Activated T-cell treated with anti-CD3 and anti-CD28 coated beads for 24 hours (primary cell): Measurements from ENCODE around the gene HLA-DOA.

ENCODE experiments used
- DNase-seq: peaks from one replicate; pipeline ENCODE4 v3.0.0-alpha.2; 2020; ENCODE audit warnings: low read depth

Gene HLA-DOA

GRCh38 chr6:32977953-32978324, 31.5 kb downstream of the HLA-DOA start:
- DNase-seq, result no peak

- no peak for DNase-seq
Observed at GRCh38 chr6:32977272-32977952, 32.0 kb downstream of the HLA-DOA start.

- DNase-seq, result no peak
Observed at GRCh38 chr6:32976334-32977069, 32.9 kb downstream of the HLA-DOA start.

GRCh38 chr6:32975886-32976285, 33.5 kb downstream of the HLA-DOA start:
- no peak for DNase-seq

GRCh38 chr6:32974541-32975308, 34.7 kb downstream of the HLA-DOA start:
- no peak for DNase-seq

- DNase-seq, result no peak
Observed at GRCh38 chr6:32974016-32974333, 35.4 kb downstream of the HLA-DOA start.

GRCh38 chr6:32973144-32974015, 36.0 kb downstream of the HLA-DOA start:
- no peak for DNase-seq

GRCh38 chr6:32972353-32973143, 36.8 kb downstream of the HLA-DOA start:
- no peak for DNase-seq

- DNase-seq, result peak; percentile 99
Observed at GRCh38 chr6:32971581-32972352, 37.6 kb downstream of the HLA-DOA start.

- no peak for DNase-seq
Observed at GRCh38 chr6:32971242-32971580, 38.2 kb downstream of the HLA-DOA start.

GRCh38 chr6:32970413-32971241, 38.8 kb downstream of the HLA-DOA start:
- DNase-seq, result peak; percentile 82

- DNase-seq, result peak; percentile 73
Observed at GRCh38 chr6:32969685-32970412, 39.5 kb downstream of the HLA-DOA start.

GRCh38 chr6:32968867-32969684, 40.3 kb downstream of the HLA-DOA start:
- DNase-seq, result peak; percentile 73

- DNase-seq, result peak; percentile 95
Observed at GRCh38 chr6:32968093-32968866, 41.1 kb downstream of the HLA-DOA start, which contains the start of gene BRD2. TSS of gene BRD2 (plus strand) at chr6:32968594. CDS start at chr6:32972899, 4,305 bp downstream.

- no peak for DNase-seq
Observed at GRCh38 chr6:32967151-32968091, 42.0 kb downstream of the HLA-DOA start.

- DNase-seq, result no peak
Observed at GRCh38 chr6:32964776-32965175, 44.6 kb downstream of the HLA-DOA start.
